GM12873 (cell line): ENCODE measurements around the gene CAPN12.

Source experiments
- CTCF ChIP-seq: IDR thresholded peaks from 2 replicates; pipeline ENCODE4 v1.5.1; 2012; ENCODE audit warnings: low read depth, mild to moderate bottlenecking, moderate library complexity, low read length, control low read depth; ENCODE audit not compliant: insufficient read depth; ENCODE audit errors: missing control alignments

The CAPN12 gene

DNA sequence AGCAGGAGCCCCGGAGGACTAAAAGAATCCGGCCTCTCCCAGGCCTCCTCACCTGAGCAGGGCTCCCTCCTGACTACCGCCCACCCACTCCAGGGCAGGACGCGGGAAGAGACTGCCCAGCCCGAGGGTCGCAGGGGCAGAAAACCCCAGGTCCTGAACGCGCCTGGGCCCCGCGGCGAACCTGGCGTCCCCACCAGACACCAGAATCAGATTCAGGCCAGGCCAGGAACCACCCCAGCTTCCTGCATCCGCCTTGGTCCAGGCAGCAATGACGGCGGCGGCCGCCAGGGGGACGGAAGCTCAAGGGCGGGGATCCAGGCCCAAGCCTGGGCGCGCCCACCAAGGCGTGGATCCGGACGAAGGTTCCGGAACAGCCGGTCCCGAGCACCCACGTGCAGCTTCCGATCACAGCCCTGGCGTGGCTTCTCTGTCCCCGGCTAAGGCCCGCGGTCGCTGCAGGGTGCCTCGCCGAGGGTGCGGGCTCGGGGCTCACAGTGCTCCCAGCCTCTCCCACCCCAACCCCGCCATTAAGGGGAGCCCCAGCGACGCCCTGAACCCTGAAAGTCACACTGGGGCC lies 25.4 kb upstream of the CAPN12 start:
- peak; percentile 84 for TF ChIP-seq CTCF

DNA sequence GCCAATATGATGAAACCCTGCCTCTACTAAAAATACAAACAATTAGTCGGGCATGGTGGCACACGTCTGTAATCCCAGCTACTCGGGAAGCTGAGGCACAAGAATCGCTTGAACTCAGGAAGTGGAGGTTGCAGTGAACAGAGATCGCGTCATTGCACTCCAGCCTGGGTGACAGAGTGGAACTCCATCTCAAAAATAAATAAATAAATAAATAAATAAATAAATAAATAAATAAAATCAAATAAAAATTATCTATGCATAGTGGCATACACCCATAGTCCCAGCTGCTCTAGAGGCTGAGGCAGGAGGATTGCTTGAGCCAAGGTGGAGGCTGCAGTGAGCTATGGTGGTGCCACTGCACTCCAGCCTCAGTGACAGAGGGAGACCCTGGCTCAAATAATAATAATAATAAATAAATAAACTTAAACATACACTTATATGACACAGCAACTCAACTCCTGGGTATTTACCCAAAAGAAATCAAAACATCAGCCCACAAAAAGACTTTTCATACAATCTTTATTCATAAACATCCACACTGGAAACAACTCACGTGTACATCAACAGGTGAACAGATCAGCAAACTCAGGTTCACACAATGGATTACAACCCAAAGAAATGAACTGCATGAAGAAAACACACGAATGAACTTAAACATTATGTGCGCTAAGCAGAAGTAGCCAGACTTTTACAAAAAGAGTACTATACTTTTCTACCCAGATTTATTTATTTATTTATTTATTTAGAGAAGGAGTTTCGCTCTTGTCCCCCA lies 22.2 kb upstream of the CAPN12 start:
- no peak for TF ChIP-seq CTCF

DNA sequence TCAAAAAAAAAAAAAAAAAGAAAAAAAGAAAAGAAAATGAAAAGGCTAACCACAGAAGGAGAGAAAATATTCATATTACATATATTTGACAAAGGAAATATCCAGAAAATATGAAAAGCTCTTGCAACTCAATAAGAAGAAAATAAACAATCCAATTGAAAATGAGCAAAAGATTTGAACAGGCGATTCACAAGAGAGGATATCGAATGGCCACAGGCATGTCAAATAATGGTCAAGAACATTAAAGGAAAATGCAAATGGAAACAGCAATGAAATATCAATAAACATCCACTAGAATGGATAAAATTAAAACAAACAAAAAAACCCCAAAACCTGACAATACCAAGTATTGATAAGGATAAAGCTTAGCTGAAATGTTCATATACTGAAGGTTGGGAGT lies 20.9 kb upstream of the CAPN12 start:
- no peak for TF ChIP-seq CTCF

DNA sequence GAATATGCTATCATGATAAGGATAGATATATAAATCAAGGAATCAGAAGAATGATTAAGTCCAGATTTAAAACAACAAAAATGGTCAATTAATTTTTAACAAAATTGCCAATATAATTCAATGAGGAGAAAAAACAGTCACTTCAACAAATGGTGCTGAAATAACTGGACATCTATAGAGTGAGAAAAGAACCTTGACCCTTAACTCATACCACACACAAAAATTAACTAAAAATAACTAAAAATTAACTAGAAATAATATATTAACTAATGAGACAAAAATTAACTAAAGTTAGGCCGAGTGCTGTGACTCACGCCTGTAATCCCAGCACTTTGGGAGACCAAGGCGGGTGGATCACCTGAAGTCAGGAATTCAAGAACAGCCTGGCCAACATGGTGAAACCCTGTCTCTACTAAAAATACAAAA lies 19.5 kb upstream of the CAPN12 start:
- no peak for TF ChIP-seq CTCF

DNA sequence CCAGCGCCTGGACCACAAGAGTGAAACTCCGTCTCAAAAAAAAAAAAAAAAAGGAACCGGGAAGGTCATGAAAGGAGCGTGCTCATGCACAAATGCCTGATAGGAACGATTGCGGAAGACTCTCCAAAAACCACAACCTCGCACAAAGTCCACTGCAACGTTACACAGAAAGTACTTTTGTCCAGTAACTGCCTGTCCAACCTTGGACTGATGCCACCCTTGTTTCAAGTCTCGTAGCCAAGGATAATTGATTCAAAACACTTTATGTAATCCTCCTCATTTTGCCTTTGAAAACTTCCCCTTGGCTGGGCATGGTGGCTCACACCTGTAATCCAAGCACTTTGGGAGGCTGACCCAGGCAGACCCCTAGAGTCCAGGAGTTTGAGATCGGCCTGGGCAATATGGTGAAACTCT lies 15.3 kb upstream of the CAPN12 start:
- no peak for TF ChIP-seq CTCF

DNA sequence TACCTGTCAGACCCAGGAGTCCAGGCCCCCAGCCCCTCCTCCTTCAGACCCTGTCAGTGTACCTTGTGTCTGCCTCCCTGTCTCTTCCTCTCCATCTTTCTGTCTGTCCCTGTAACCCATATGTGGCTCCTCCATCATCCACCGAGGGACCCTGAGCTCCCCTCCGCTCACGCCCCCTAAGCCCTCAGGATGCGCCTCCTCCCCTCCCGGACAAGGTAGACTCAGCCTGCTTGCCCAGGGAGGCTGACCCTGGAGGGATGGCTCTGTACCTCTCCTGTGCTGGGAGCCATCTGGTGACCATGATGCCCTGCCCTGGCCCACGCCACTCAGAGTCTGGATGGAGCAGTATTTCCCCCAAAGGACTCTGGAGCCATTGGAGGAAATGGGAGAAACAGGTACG lies 1.0 kb upstream of the CAPN12 start:
- no peak for TF ChIP-seq CTCF

DNA sequence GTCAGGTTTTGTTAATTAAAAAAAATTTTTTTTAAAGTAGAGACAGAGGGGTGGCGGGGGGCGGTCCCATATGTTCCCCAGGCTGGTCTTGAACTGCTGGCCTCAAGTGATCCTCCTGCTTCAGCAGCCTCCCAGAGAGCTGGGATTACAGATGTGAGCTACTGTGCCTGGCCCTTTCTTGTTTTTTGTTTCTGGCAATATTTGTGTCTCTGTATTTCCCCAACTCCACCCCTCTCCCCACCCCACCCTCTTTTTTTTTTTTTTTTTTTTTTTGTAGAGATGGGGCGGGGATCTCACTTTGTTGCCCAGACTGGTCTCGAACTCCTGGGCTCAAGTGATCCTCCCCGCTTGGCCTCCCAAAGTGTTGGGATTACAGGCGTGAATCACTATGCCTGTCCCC lies 600 bp upstream of the CAPN12 start:
- TF ChIP-seq CTCF = no peak
